ENCODE measurements around the gene KIAA1958. TPM values are rescaled to one million over a fixed set of nuclear protein-coding genes. Genes with fewer than 3 reads are reported as not detected.

KIAA1958 gene
- total RNA-seq, 4 donors from 2014 or later: 8.3 to 11.2 (median 9.6) TPM

GRCh38 chr9:112447283-112447761 lies 39.3 kb upstream of the KIAA1958 start:
- Histone ChIP-seq H3K4me3 (replicated peaks in 1 of 3) (no peak overlapping the region), H3K36me3 (no peaks in the 10 kb centered on the region), H3K4me1 (no peaks in the 10 kb centered on the region), H3K27ac (no peak overlapping the region), H3K9me3 (no peaks in the 10 kb centered on the region), H3K27me3 (no peaks in the 10 kb centered on the region)
- intact Hi-C loops (cut with DNase I): no loop called here
- no peak for DNase-seq
- WGBS, 2 donors: 67 to 74% methylated on average over 2 of the region's 2 CpGs
- TF ChIP-seq POLR2A (IDR thresholded peaks at IDR 0.05) (no peak), CTCF (IDR thresholded peaks at IDR 0.05) (no peak)

GRCh38 chr9:112462855-112463254 lies 23.8 kb upstream of the KIAA1958 start:
- H3K4me3 ChIP-seq (replicated peaks in 1 of 3): no peak overlapping the region
- intact Hi-C loops (cut with DNase I): no loop called here
- no peak for DNase-seq
- TF ChIP-seq POLR2A (IDR thresholded peaks at IDR 0.05) (no peak), CTCF (IDR thresholded peaks at IDR 0.05) (no peak)
- H3K27ac ChIP-seq: no peak overlapping the region
- peaks cover 0 to 12% of the 10 kb centered on the region in 2 donors for H3K36me3 ChIP-seq
- no peaks in the 10 kb centered on the region for H3K9me3 ChIP-seq
- no peaks in the 10 kb centered on the region for H3K4me1 ChIP-seq
- WGBS, 2 donors: 98 to 100% methylated on average over 1 of the region's 1 CpG
- no peaks in the 10 kb centered on the region for H3K27me3 ChIP-seq

- no peak for DNase-seq
- Histone ChIP-seq H3K4me3 (replicated peaks in 1 of 3) (no peak overlapping the region), H3K36me3 (peaks cover 0 to 8% of the 10 kb centered on the region in 2 donors), H3K27ac (no peak overlapping the region), H3K27me3 (no peaks in the 10 kb centered on the region), H3K9me3 (no peaks in the 10 kb centered on the region), H3K4me1 (no peaks in the 10 kb centered on the region)
- intact Hi-C loops (cut with DNase I): no loop called here
- 96 to 97% methylated on average over 4 of the region's 4 CpGs for WGBS, 2 donors
- TF ChIP-seq CTCF (IDR thresholded peaks at IDR 0.05) (no peak), POLR2A (IDR thresholded peaks at IDR 0.05) (no peak)
Observed at GRCh38 chr9:112465352-112465751, 21.3 kb upstream of the KIAA1958 start.

- TF ChIP-seq CTCF (IDR thresholded peaks at IDR 0.05): no peak
- no peak for TF ChIP-seq POLR2A (IDR thresholded peaks at IDR 0.05)
- WGBS, 2 donors: 89 to 91% methylated on average over 3 of the region's 3 CpGs
- Histone ChIP-seq H3K4me1 (no peaks in the 10 kb centered on the region), H3K4me3 (replicated peaks in 1 of 3) (no peak overlapping the region), H3K9me3 (no peaks in the 10 kb centered on the region), H3K27ac (no peak overlapping the region), H3K36me3 (peaks cover 5 to 8% of the 10 kb centered on the region in 2 donors), H3K27me3 (no peaks in the 10 kb centered on the region)
- intact Hi-C loops (cut with DNase I): no loop called here
- no peak for DNase-seq
Observed at GRCh38 chr9:112472996-112473395, 13.6 kb upstream of the KIAA1958 start.

GRCh38 chr9:112473986-112474385 lies 12.6 kb upstream of the KIAA1958 start:
- WGBS, 2 donors: 95 to 97% methylated on average over 2 of the region's 2 CpGs
- no peak for TF ChIP-seq CTCF (IDR thresholded peaks at IDR 0.05)
- no peak for TF ChIP-seq POLR2A (IDR thresholded peaks at IDR 0.05)
- Histone ChIP-seq H3K27me3 (no peaks in the 10 kb centered on the region), H3K4me1 (no peaks in the 10 kb centered on the region), H3K9me3 (no peaks in the 10 kb centered on the region), H3K36me3 (peaks cover 3 to 8% of the 10 kb centered on the region in 2 donors), H3K27ac (no peak overlapping the region), H3K4me3 (replicated peaks in 1 of 3) (no peak overlapping the region)
- intact Hi-C loops (cut with DNase I): no loop called here
- no peak for DNase-seq
